CD14-positive monocyte (primary cell): Measurements from ENCODE around the gene SNX1. TPM values are rescaled to one million over a fixed set of nuclear protein-coding genes. Genes with fewer than 3 reads are reported as not detected.

Experiments used
- DNase-seq, 3 donors: peaks; one replicate each; pipeline ENCODE4 v3.0.0-alpha.2; 2011 to 2022
- H2AFZ ChIP-seq: 2 replicates; pipeline ENCODE4 v1.6.0; 2012; ENCODE audit warnings: mild to moderate bottlenecking, low read depth, low read length, inconsistent platforms; ENCODE audit not compliant: insufficient read depth, poor library complexity, severe bottlenecking
- H3K27ac ChIP-seq, 2 donors: 1 replicate in 1 of 2; 2 replicates in 1 of 2; pipeline ENCODE4 v1.5.1; 2012 to 2013; ENCODE audit warnings: low read length in 2 of 2, control low read depth in 1 of 2, inconsistent platforms in 1 of 2, low read depth in 1 of 2, mild to moderate bottlenecking in 1 of 2
- H3K27me3 ChIP-seq, 2 donors: one replicate each; pipeline versions ENCODE4 v1.6.0 to v1.6.1; 2011 to 2013; ENCODE audit warnings: low read length in 2 of 2; ENCODE audit not compliant: control insufficient read depth in 2 of 2, insufficient read depth in 2 of 2
- H3K36me3 ChIP-seq, 2 donors: replicated peaks in 1 of 2; 1 replicate in 1 of 2; 2 replicates in 1 of 2; pipeline versions ENCODE4 v1.5.1 to v1.6.1; 2012 to 2013; ENCODE audit warnings: low read length in 2 of 2, control low read depth in 1 of 2, inconsistent platforms in 1 of 2, mild to moderate bottlenecking in 1 of 2; ENCODE audit not compliant: insufficient read depth in 2 of 2, control insufficient read depth in 1 of 2
- H3K4me1 ChIP-seq, 2 donors: 1 replicate in 1 of 2; 2 replicates in 1 of 2; pipeline versions ENCODE4 v1.5.1 to v1.6.1; 2012 to 2013; ENCODE audit warnings: low read length in 2 of 2, control low read depth in 1 of 2, inconsistent platforms in 1 of 2, mild to moderate bottlenecking in 1 of 2, moderate library complexity in 1 of 2; ENCODE audit not compliant: insufficient read depth in 2 of 2, control insufficient read depth in 1 of 2
- H3K4me2 ChIP-seq: replicated peaks from 2 replicates; pipeline ENCODE3; 2012; ENCODE audit warnings: low read length, moderate library complexity, mild to moderate bottlenecking; ENCODE audit not compliant: poor library complexity, severe bottlenecking; ENCODE audit errors: extremely low read depth
- H3K4me3 ChIP-seq, 3 experiments: fragments of 200-600 bp in 1 of 3; sonication (generic) in 1 of 3; replicated peaks in 1 of 3; 1 replicate in 2 of 3; 2 replicates in 1 of 3; pipeline ENCODE4 v1.5.1; 2011 to 2013; ENCODE audit warnings: low read length in 3 of 3, mild to moderate bottlenecking in 3 of 3, control low read depth in 2 of 3, low read depth in 2 of 3, inconsistent platforms in 1 of 3, moderate library complexity in 1 of 3
- H3K79me2 ChIP-seq: 2 replicates; pipeline ENCODE4 v1.6.0; 2012; ENCODE audit warnings: mild to moderate bottlenecking, control low read depth, inconsistent platforms, low read length, moderate library complexity; ENCODE audit not compliant: insufficient read depth
- H3K9ac ChIP-seq: 2 replicates; pipeline ENCODE4 v1.6.0; 2017; ENCODE audit warnings: low read length, mild to moderate bottlenecking; ENCODE audit not compliant: insufficient read depth, poor library complexity, severe bottlenecking
- H3K9me3 ChIP-seq, 2 donors: replicated peaks in 1 of 2; 1 replicate in 1 of 2; 2 replicates in 1 of 2; pipeline versions ENCODE4 v1.5.1 to v1.6.1; 2012 to 2013; ENCODE audit warnings: low read length in 2 of 2, control low read depth in 1 of 2; ENCODE audit not compliant: control insufficient read depth in 1 of 2, insufficient read depth in 1 of 2
- H4K20me1 ChIP-seq: 2 replicates; pipeline ENCODE4 v1.6.0; 2012; ENCODE audit warnings: mild to moderate bottlenecking, low read length, control low read depth, moderate library complexity; ENCODE audit not compliant: insufficient read depth
- H3K27ac Mint-ChIP-seq, 7 donors: one replicate each; pipeline ENCODE4 v1.8.0; 2020; ENCODE audit warnings: mild to moderate bottlenecking in 7 of 7, mixed read lengths in 7 of 7, moderate library complexity in 6 of 7, inconsistent platforms in 2 of 7
- H3K27me3 Mint-ChIP-seq, 3 donors: one replicate each; pipeline ENCODE4 v1.8.0; 2021 to 2022; ENCODE audit warnings: low read depth in 3 of 3, mild to moderate bottlenecking in 3 of 3, mixed read lengths in 3 of 3, moderate library complexity in 3 of 3, inconsistent platforms in 1 of 3
- H3K36me3 Mint-ChIP-seq, 2 donors: one replicate each; pipeline ENCODE4 v1.8.0; 2020; ENCODE audit warnings: mixed read lengths in 2 of 2, inconsistent platforms in 1 of 2, mild to moderate bottlenecking in 1 of 2
- H3K4me1 Mint-ChIP-seq: one replicate; pipeline ENCODE4 v1.8.0; 2020; ENCODE audit warnings: mild to moderate bottlenecking, mixed read lengths
- H3K4me3 Mint-ChIP-seq, 2 donors: one replicate each; pipeline ENCODE4 v1.8.0; 2020; ENCODE audit warnings: mild to moderate bottlenecking in 2 of 2, mixed read lengths in 2 of 2, moderate library complexity in 1 of 2
- H3K9me3 Mint-ChIP-seq, 7 donors: one replicate each; pipeline ENCODE4 v1.8.0; 2020 to 2022; ENCODE audit warnings: mixed read lengths in 7 of 7, mild to moderate bottlenecking in 6 of 7, moderate library complexity in 6 of 7, inconsistent platforms in 2 of 7
- CTCF ChIP-seq: fragments of 200-600 bp; IDR thresholded peaks from one replicate; pipeline ENCODE4 v1.8.0; 2022; ENCODE audit warnings: antibody characterized with exemption, mild to moderate bottlenecking
- WGBS: methylation state at CpG from one replicate; pipeline ENCODE4 v1.1.5; 2013; ENCODE audit warnings: missing lambda C conversion rate; ENCODE audit not compliant: insufficient coverage; 5-methylcytosine and 5-hydroxymethylcytosine counted together
- intact Hi-C, 2 donors: fragments of 100-400 bp; cut with micrococcal nuclease; formaldehyde crosslinking; loops; one replicate each; pipeline versions ENCODE4 v1.15.0 to v1.15.1; 2023
- polyA plus RNA-seq, 3 donors: library from polyadenylated mRNA; depleted of rRNA in 1 of 3; unstranded in 2 of 3; stranded (reverse) in 1 of 3; fragments of 300-500 nt in 2 of 3; fragments of >200 nt in 1 of 3; fragmentation: Illumina TruSeq in 2 of 3; gene quantifications; 1 replicate in 2 of 3; 2 replicates in 1 of 3; pipeline ENCODE4 v1.2.3, GENCODE V29; 2012 to 2021

Gene SNX1
- polyA plus RNA-seq, 3 donors: 104 to 115 (median 115) TPM

GRCh38 chr15:64122936-64123351 lies 27.2 kb downstream of the SNX1 start:
- no peaks in the 10 kb centered on the region for H3K9me3 ChIP-seq
- no peaks in the 10 kb centered on the region for H3K27me3 ChIP-seq
- intact Hi-C loops: no loop called here
- H4K20me1 ChIP-seq: peaks cover 54% of the 10 kb centered on the region
- no peaks in the 10 kb centered on the region for H3K4me1 ChIP-seq
- no peak overlapping the region for H3K4me3 ChIP-seq
- Mint-ChIP-seq H3K36me3 (peaks cover 85 to 96% of the 10 kb centered on the region in 2 donors), H3K9me3 (no peaks in the 10 kb centered on the region), H3K4me3 (no peak overlapping the region), H3K27me3 (no peaks in the 10 kb centered on the region), H3K4me1 (no peaks in the 10 kb centered on the region), H3K27ac (no peak overlapping the region)
- no peak for DNase-seq
- TF ChIP-seq CTCF: no peak
- H2AFZ ChIP-seq: no peak overlapping the region
- no CpG with 5 or more reads among the region's 3 CpGs for WGBS
- no peak overlapping the region for H3K9ac ChIP-seq
- H3K4me2 ChIP-seq: no peak overlapping the region
- peaks cover 3% of the 10 kb centered on the region for H3K79me2 ChIP-seq
- H3K27ac ChIP-seq: no peak overlapping the region
- H3K36me3 ChIP-seq: peaks cover 92 to 98% of the 10 kb centered on the region in 2 donors

- Mint-ChIP-seq H3K27me3 (no peaks in the 10 kb centered on the region), H3K36me3 (peaks cover 87 to 97% of the 10 kb centered on the region in 2 donors), H3K4me1 (no peaks in the 10 kb centered on the region), H3K4me3 (no peak overlapping the region), H3K9me3 (no peaks in the 10 kb centered on the region), H3K27ac (no peak overlapping the region)
- no peaks in the 10 kb centered on the region for H3K4me1 ChIP-seq
- H3K27me3 ChIP-seq: no peaks in the 10 kb centered on the region
- no peak overlapping the region for H3K9ac ChIP-seq
- no peak overlapping the region for H3K4me2 ChIP-seq
- H3K36me3 ChIP-seq: peaks cover 93 to 98% of the 10 kb centered on the region in 2 donors
- no CpG with 5 or more reads among the region's 3 CpGs for WGBS
- DNase-seq: no peak
- no peaks in the 10 kb centered on the region for H3K79me2 ChIP-seq
- intact Hi-C loops: no loop called here
- H3K27ac ChIP-seq: no peak overlapping the region
- no peak overlapping the region for H3K4me3 ChIP-seq
- peaks cover 45% of the 10 kb centered on the region for H4K20me1 ChIP-seq
- no peaks in the 10 kb centered on the region for H3K9me3 ChIP-seq
- no peak for TF ChIP-seq CTCF
- no peak overlapping the region for H2AFZ ChIP-seq
Observed at GRCh38 chr15:64125978-64126377, 30.2 kb downstream of the SNX1 start.
